GM12878 (cell line): ENCODE measurements around the gene NCKAP5.

ENCODE experiments used
- CBX5 ChIP-seq: sonication (generic); IDR thresholded peaks from 2 replicates; pipeline ENCODE4 v1.6.1; 2016; ENCODE audit warnings: low read depth, moderate library complexity, mild to moderate bottlenecking, inconsistent platforms
- CTCF ChIP-seq, 3 experiments: IDR thresholded peaks in 2 of 3; conservative IDR thresholded peaks in 1 of 3; 2 replicates each; pipeline ENCODE4 v1.5.1; 2011; ENCODE audit warnings: low read depth in 3 of 3, low read length in 3 of 3, mild to moderate bottlenecking in 3 of 3, control low read depth in 2 of 3, moderate library complexity in 2 of 3, inconsistent platforms in 1 of 3, mixed read lengths in 1 of 3; ENCODE audit not compliant: control insufficient read depth in 2 of 3, insufficient read depth in 1 of 3; ENCODE audit errors: extremely low read depth in 1 of 3
- NR2C2 ChIP-seq: IDR thresholded peaks from 2 replicates; pipeline ENCODE4 v1.6.1; 2011; ENCODE audit warnings: borderline replicate concordance, low read depth; ENCODE audit not compliant: control insufficient read depth, insufficient read length
- SIN3A ChIP-seq: IDR thresholded peaks from 2 replicates; pipeline ENCODE4 v1.6.1; 2012; ENCODE audit warnings: low read depth, low read length, improper control_type of control experiment
- STAT1 ChIP-seq: fragments of 450-650 bp; conservative IDR thresholded peaks from 2 replicates; pipeline ENCODE4 v1.6.1; 2014; ENCODE audit warnings: antibody characterized with exemption, mild to moderate bottlenecking
- ZBTB33 ChIP-seq: fragments of 450-650 bp; IDR thresholded peaks from 2 replicates; pipeline ENCODE4 v1.6.1; 2017; ENCODE audit warnings: mild to moderate bottlenecking
- TF ChIP-seq, protein P1 (sequence below): IDR thresholded peaks from 2 replicates; pipeline ENCODE4 v1.6.1; 2012; ENCODE audit warnings: low read depth, low read length, improper control_type of control experiment

GRCh38 chr2:132837769-132838168, 730.5 kb downstream of the NCKAP5 start:
- TF ChIP-seq, protein P1, sequence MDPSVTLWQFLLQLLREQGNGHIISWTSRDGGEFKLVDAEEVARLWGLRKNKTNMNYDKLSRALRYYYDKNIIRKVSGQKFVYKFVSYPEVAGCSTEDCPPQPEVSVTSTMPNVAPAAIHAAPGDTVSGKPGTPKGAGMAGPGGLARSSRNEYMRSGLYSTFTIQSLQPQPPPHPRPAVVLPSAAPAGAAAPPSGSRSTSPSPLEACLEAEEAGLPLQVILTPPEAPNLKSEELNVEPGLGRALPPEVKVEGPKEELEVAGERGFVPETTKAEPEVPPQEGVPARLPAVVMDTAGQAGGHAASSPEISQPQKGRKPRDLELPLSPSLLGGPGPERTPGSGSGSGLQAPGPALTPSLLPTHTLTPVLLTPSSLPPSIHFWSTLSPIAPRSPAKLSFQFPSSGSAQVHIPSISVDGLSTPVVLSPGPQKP = no peak
- TF ChIP-seq ZBTB33 (no peak), SIN3A (no peak), CTCF (IDR thresholded peaks at IDR 0.05 in 2 of 3, conservative IDR thresholded peaks at IDR 0.05 in 1 of 3; ENCODE audit: control insufficient read depth in 2 of 3, extremely low read depth in 1 of 3, insufficient read depth in 1 of 3, low read depth in 3 of 3, low read length in 3 of 3) (no peak), STAT1 (no peak), CBX5 (no peak), NR2C2 (no peak)
